ENCODE measurements around the gene PTK6. TPM values are rescaled to one million over a fixed set of nuclear protein-coding genes. Genes with fewer than 3 reads are reported as not detected.

The PTK6 gene
- total RNA-seq, 8 experiments from 2014 or later: 0.10 to 1.6 (median 0.83) TPM

GRCh38 chr20:63508072-63508768 is 29.0 kb downstream of the PTK6 start:
- Histone ChIP-seq H3K27ac (no peak overlapping the region), H3K4me3 (no peak overlapping the region), H3K4me1 (replicated peaks in 1 of 2) (peaks cover 5 to 10% of the 10 kb centered on the region in 2 donors)
- ATAC-seq (replicated peaks in 6 of 8): no peak
- in situ Hi-C loops (cut with MboI; ENCODE audit: low pct_unique_long_range_greater_than_20kb in 2 of 9, low sequenced_read_pairs in 9 of 9, unreplicated experiment in 9 of 9): no loop called here
- 60 to 98% (median 74%) methylated on average over 1 to 18 of the region's 33 CpGs; no CpG with 5 or more reads in 2 of the 10 experiments for WGBS, 10 experiments

- ATAC-seq (replicated peaks in 6 of 8): no peak
Measured at GRCh38 chr20:63507083-63507743, 30.0 kb downstream of the PTK6 start.

GRCh38 chr20:63505723-63506122 is 31.5 kb downstream of the PTK6 start:
- H3K4me1 ChIP-seq (replicated peaks in 1 of 2): peaks cover 29 to 33% of the 10 kb centered on the region in 2 donors
- 33 to 82% (median 69%) methylated on average over 1 to 7 of the region's 12 CpGs; no CpG with 5 or more reads in 1 of the 10 experiments for WGBS, 10 experiments
- no peak for ATAC-seq (replicated peaks in 6 of 8)
- H3K4me3 ChIP-seq: no peak overlapping the region
- no peak overlapping the region for H3K27ac ChIP-seq
- in situ Hi-C loops (cut with MboI; ENCODE audit: low pct_unique_long_range_greater_than_20kb in 2 of 9, low sequenced_read_pairs in 9 of 9, unreplicated experiment in 9 of 9): no loop called here

More at GRCh38 chr20:63507083-63507743, 30.0 kb downstream of the PTK6 start:
- 33 to 100% (median 82%) methylated on average over 1 to 20 of the region's 30 CpGs for WGBS, 10 experiments
- Histone ChIP-seq H3K27ac (no peak overlapping the region), H3K4me1 (replicated peaks in 1 of 2) (peaks cover 15 to 20% of the 10 kb centered on the region in 2 donors), H3K4me3 (no peak overlapping the region)
- in situ Hi-C loops (cut with MboI; ENCODE audit: low pct_unique_long_range_greater_than_20kb in 2 of 9, low sequenced_read_pairs in 9 of 9, unreplicated experiment in 9 of 9): no loop called here

GRCh38 chr20:63505281-63505680 is 31.9 kb downstream of the PTK6 start:
- Histone ChIP-seq H3K4me1 (replicated peaks in 1 of 2) (peaks cover 29 to 33% of the 10 kb centered on the region in 2 donors), H3K4me3 (no peak overlapping the region), H3K27ac (no peak overlapping the region)
- no peak for ATAC-seq (replicated peaks in 6 of 8)
- 0 to 87% (median 60%) methylated on average over 1 to 4 of the region's 8 CpGs; no CpG with 5 or more reads in 2 of the 10 experiments for WGBS, 10 experiments
- in situ Hi-C loops (cut with MboI; ENCODE audit: low pct_unique_long_range_greater_than_20kb in 2 of 9, low sequenced_read_pairs in 9 of 9, unreplicated experiment in 9 of 9): no loop called here

- ATAC-seq (replicated peaks in 6 of 8): no peak
- Histone ChIP-seq H3K27ac (no peak overlapping the region), H3K4me1 (replicated peaks in 1 of 2) (peaks cover 34 to 37% of the 10 kb centered on the region in 2 donors), H3K4me3 (no peak overlapping the region)
- WGBS, 10 experiments: 8 to 100% (median 77%) methylated on average over 2 to 8 of the region's 9 CpGs
- in situ Hi-C loops (cut with MboI; ENCODE audit: low pct_unique_long_range_greater_than_20kb in 2 of 9, low sequenced_read_pairs in 9 of 9, unreplicated experiment in 9 of 9): no loop called here
Measured at GRCh38 chr20:63504642-63505041, 32.5 kb downstream of the PTK6 start.

- Histone ChIP-seq H3K27ac (peak overlapping the region; percentile 86 to 89), H3K4me3 (no peak overlapping the region), H3K4me1 (replicated peaks in 1 of 2) (peaks cover 38 to 41% of the 10 kb centered on the region in 2 donors)
- in situ Hi-C loops (cut with MboI; ENCODE audit: low pct_unique_long_range_greater_than_20kb in 2 of 9, low sequenced_read_pairs in 9 of 9, unreplicated experiment in 9 of 9): no loop called here
- ATAC-seq (replicated peaks in 6 of 8): no peak
- WGBS, 10 experiments: 9 to 83% (median 40%) methylated on average over 1 to 4 of the region's 7 CpGs; no CpG with 5 or more reads in 5 of the 10 experiments
Measured at GRCh38 chr20:63503524-63503923, 33.7 kb downstream of the PTK6 start.

GRCh38 chr20:63502671-63503172 is 34.5 kb downstream of the PTK6 start:
- Histone ChIP-seq H3K27ac (peak overlapping the region; percentile 86 to 89), H3K4me1 (replicated peaks in 1 of 2) (peaks cover 40 to 41% of the 10 kb centered on the region in 2 donors), H3K4me3 (no peak overlapping the region)
- in situ Hi-C loops (cut with MboI; ENCODE audit: low pct_unique_long_range_greater_than_20kb in 2 of 9, low sequenced_read_pairs in 9 of 9, unreplicated experiment in 9 of 9): no loop called here
- 80 to 100% methylated on average over 1 to 3 of the region's 15 CpGs; no CpG with 5 or more reads in 8 of the 10 experiments for WGBS, 10 experiments
- peak in 5 of 8 experiments; percentile 43 to 59 (median 54) for ATAC-seq (replicated peaks in 6 of 8)

GRCh38 chr20:63501818-63502670 is 35.1 kb downstream of the PTK6 start:
- Histone ChIP-seq H3K27ac (peak overlapping the region; percentile 86 to 89), H3K4me1 (replicated peaks in 1 of 2) (peaks cover 46 to 47% of the 10 kb centered on the region in 2 donors), H3K4me3 (peak overlapping the region in 2 of 5 donors; percentile 1 to 7)
- 34 to 60% methylated on average over 1 to 4 of the region's 26 CpGs; no CpG with 5 or more reads in 8 of the 10 experiments for WGBS, 10 experiments
- peak in 6 of 8 experiments; percentile 16 to 43 (median 40) for ATAC-seq (replicated peaks in 6 of 8)
- in situ Hi-C loops (cut with MboI; ENCODE audit: low pct_unique_long_range_greater_than_20kb in 2 of 9, low sequenced_read_pairs in 9 of 9, unreplicated experiment in 9 of 9): no loop called here

GRCh38 chr20:63500902-63501817 is 36.0 kb downstream of the PTK6 start:
- Histone ChIP-seq H3K4me1 (replicated peaks in 1 of 2) (peaks cover 55 to 56% of the 10 kb centered on the region in 2 donors), H3K4me3 (no peak overlapping the region), H3K27ac (peak overlapping the region; percentile 86 to 89)
- in situ Hi-C loops (cut with MboI; ENCODE audit: low pct_unique_long_range_greater_than_20kb in 2 of 9, low sequenced_read_pairs in 9 of 9, unreplicated experiment in 9 of 9): no loop called here
- ATAC-seq (replicated peaks in 6 of 8): no peak
- 42 to 90% (median 68%) methylated on average over 3 to 8 of the region's 27 CpGs; no CpG with 5 or more reads in 4 of the 10 experiments for WGBS, 10 experiments

- peak overlapping the region in 1 of 2 donors; percentile 93 for H3K27ac ChIP-seq
- H3K4me3 ChIP-seq: no peak overlapping the region
- no peak for ATAC-seq (replicated peaks in 6 of 8)
- in situ Hi-C loops (cut with MboI; ENCODE audit: low pct_unique_long_range_greater_than_20kb in 2 of 9, low sequenced_read_pairs in 9 of 9, unreplicated experiment in 9 of 9): no loop called here
- peaks cover 60 to 61% of the 10 kb centered on the region in 2 donors for H3K4me1 ChIP-seq (replicated peaks in 1 of 2)
- 40 to 90% (median 67%) methylated on average over 1 to 4 of the region's 24 CpGs; no CpG with 5 or more reads in 7 of the 10 experiments for WGBS, 10 experiments
Measured at GRCh38 chr20:63500151-63500901, 36.9 kb downstream of the PTK6 start.

- peak; percentile 6 to 54 (median 32) for ATAC-seq (replicated peaks in 6 of 8)
- WGBS, 10 experiments: no CpG with 5 or more reads among the region's 48 CpGs
- H3K4me1 ChIP-seq (replicated peaks in 1 of 2): peaks cover 60 to 61% of the 10 kb centered on the region in 2 donors
- in situ Hi-C loops (cut with MboI; ENCODE audit: low pct_unique_long_range_greater_than_20kb in 2 of 9, low sequenced_read_pairs in 9 of 9, unreplicated experiment in 9 of 9): no loop called here
- peak overlapping the region; percentile 93 to 95 for H3K27ac ChIP-seq
- H3K4me3 ChIP-seq: peak overlapping the region; percentile 78 to 98 (median 91)
Measured at GRCh38 chr20:63499338-63499969, 37.7 kb downstream of the PTK6 start.
